Measurements from ENCODE around the gene ZNF592. TPM values are rescaled to one million over a fixed set of nuclear protein-coding genes. Genes with fewer than 3 reads are reported as not detected.

ZNF592 gene
- total and polyA plus RNA-seq, 2 of the 13 experiments (the other 11 are each of a cell fraction or from before 2014, with no cell fraction given) = 8.2 to 9.8 TPM

GRCh38 chr15:84716036-84716732, 32.2 kb upstream of the ZNF592 start, which contains the start of gene SEC11A (continued):
- TF ChIP-seq IKZF4 (CRISPR knock-in tag; IDR thresholded peaks at IDR 0.05; ENCODE audit: borderline replicate concordance, low read depth, not compliant biosample characterization) = peak; percentile 72
- TF ChIP-seq TEAD2 (CRISPR knock-in tag; IDR thresholded peaks at IDR 0.05) = no peak
- TF ChIP-seq PHF21A (CRISPR knock-in tag; IDR thresholded peaks at IDR 0.05) = peak; percentile 56; the same call in 1 of the 2 replicates
- TF ChIP-seq, protein P1, sequence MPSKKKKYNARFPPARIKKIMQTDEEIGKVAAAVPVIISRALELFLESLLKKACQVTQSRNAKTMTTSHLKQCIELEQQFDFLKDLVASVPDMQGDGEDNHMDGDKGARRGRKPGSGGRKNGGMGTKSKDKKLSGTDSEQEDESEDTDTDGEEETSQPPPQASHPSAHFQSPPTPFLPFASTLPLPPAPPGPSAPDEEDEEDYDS (CRISPR knock-in tag; IDR thresholded peaks at IDR 0.05) = peak; percentile 47; the same call in 1 of the 2 replicates
- TF ChIP-seq GFI1 (CRISPR knock-in tag; IDR thresholded peaks at IDR 0.05; ENCODE audit: borderline replicate concordance) = peak; percentile 60
- TF ChIP-seq, protein P2, sequence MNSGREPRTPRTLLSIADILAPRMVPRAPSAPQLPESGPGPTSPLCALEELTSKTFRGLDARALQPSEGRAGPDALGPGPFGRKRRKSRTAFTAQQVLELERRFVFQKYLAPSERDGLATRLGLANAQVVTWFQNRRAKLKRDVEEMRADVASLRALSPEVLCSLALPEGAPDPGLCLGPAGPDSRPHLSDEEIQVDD (CRISPR knock-in tag; IDR thresholded peaks at IDR 0.05; ENCODE audit: borderline replicate concordance) = no peak
- TF ChIP-seq ISX (CRISPR knock-in tag; conservative IDR thresholded peaks at IDR 0.05) = no peak; the same call in 1 of the 2 replicates
- TF ChIP-seq RNF2 (conservative IDR thresholded peaks at IDR 0.05; ENCODE audit: low read depth) = no peak; the same call in 1 of the 2 replicates
- TF ChIP-seq ZNF451 (CRISPR knock-in tag; IDR thresholded peaks at IDR 0.05) = 0 out of 2 replicates have a peak, but pooled peaks have one; percentile 27
- TF ChIP-seq HNF1A (IDR thresholded peaks at IDR 0.05; ENCODE audit: low read depth) = no peak
- peak; percentile 23; the same call in 1 of the 2 replicates for TF ChIP-seq HNF1A (CRISPR knock-in tag; IDR thresholded peaks at IDR 0.05; ENCODE audit: borderline replicate concordance)
- TF ChIP-seq, protein P3, sequence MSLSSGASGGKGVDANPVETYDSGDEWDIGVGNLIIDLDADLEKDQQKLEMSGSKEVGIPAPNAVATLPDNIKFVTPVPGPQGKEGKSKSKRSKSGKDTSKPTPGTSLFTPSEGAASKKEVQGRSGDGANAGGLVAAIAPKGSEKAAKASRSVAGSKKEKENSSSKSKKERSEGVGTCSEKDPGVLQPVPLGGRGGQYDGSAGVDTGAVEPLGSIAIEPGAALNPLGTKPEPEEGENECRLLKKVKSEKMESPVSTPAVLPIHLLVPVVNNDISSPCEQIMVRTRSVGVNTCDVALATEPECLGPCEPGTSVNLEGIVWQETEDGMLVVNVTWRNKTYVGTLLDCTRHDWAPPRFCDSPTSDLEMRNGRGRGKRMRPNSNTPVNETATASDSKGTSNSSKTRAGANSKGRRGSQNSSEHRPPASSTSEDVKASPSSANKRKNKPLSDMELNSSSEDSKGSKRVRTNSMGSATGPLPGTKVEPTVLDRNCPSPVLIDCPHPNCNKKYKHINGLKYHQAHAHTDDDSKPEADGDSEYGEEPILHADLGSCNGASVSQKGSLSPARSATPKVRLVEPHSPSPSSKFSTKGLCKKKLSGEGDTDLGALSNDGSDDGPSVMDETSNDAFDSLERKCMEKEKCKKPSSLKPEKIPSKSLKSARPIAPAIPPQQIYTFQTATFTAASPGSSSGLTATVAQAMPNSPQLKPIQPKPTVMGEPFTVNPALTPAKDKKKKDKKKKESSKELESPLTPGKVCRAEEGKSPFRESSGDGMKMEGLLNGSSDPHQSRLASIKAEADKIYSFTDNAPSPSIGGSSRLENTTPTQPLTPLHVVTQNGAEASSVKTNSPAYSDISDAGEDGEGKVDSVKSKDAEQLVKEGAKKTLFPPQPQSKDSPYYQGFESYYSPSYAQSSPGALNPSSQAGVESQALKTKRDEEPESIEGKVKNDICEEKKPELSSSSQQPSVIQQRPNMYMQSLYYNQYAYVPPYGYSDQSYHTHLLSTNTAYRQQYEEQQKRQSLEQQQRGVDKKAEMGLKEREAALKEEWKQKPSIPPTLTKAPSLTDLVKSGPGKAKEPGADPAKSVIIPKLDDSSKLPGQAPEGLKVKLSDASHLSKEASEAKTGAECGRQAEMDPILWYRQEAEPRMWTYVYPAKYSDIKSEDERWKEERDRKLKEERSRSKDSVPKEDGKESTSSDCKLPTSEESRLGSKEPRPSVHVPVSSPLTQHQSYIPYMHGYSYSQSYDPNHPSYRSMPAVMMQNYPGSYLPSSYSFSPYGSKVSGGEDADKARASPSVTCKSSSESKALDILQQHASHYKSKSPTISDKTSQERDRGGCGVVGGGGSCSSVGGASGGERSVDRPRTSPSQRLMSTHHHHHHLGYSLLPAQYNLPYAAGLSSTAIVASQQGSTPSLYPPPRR (CRISPR knock-in tag; IDR thresholded peaks at IDR 0.05; ENCODE audit: borderline replicate concordance) = no peak
- TF ChIP-seq, protein P4, sequence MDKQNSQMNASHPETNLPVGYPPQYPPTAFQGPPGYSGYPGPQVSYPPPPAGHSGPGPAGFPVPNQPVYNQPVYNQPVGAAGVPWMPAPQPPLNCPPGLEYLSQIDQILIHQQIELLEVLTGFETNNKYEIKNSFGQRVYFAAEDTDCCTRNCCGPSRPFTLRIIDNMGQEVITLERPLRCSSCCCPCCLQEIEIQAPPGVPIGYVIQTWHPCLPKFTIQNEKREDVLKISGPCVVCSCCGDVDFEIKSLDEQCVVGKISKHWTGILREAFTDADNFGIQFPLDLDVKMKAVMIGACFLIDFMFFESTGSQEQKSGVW (CRISPR knock-in tag; IDR thresholded peaks at IDR 0.05; ENCODE audit: borderline replicate concordance) = no peak
- TF ChIP-seq CBX5 (CRISPR knock-in tag; IDR thresholded peaks at IDR 0.05; ENCODE audit: borderline replicate concordance) = peak; percentile 77
- TF ChIP-seq, protein P5, sequence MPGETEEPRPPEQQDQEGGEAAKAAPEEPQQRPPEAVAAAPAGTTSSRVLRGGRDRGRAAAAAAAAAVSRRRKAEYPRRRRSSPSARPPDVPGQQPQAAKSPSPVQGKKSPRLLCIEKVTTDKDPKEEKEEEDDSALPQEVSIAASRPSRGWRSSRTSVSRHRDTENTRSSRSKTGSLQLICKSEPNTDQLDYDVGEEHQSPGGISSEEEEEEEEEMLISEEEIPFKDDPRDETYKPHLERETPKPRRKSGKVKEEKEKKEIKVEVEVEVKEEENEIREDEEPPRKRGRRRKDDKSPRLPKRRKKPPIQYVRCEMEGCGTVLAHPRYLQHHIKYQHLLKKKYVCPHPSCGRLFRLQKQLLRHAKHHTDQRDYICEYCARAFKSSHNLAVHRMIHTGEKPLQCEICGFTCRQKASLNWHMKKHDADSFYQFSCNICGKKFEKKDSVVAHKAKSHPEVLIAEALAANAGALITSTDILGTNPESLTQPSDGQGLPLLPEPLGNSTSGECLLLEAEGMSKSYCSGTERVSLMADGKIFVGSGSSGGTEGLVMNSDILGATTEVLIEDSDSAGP (CRISPR knock-in tag; IDR thresholded peaks at IDR 0.05; ENCODE audit: borderline replicate concordance) = peak; percentile 94; the same call in 1 of the 2 replicates
